ENCODE results near the gene OSBPL1A. TPM values are rescaled to one million over a fixed set of nuclear protein-coding genes. Genes with fewer than 3 reads are reported as not detected.

The OSBPL1A gene
- total and polyA plus RNA-seq, 2 of the 8 experiments (the other 6 are each of a cell fraction or from before 2014, with no cell fraction given) = 53.2 to 74.9 TPM

GRCh38 chr18:24244698-24245097, 152.9 kb downstream of the OSBPL1A start (continued):
- TF ChIP-seq SIN3A (conservative IDR thresholded peaks at IDR 0.05 in 1 of 2, IDR thresholded peaks at IDR 0.05 in 1 of 2; ENCODE audit: low read depth in 1 of 2, low read length in 2 of 2) (no peak), POLR2AphosphoS5 (IDR thresholded peaks at IDR 0.05; ENCODE audit: low read depth, low read length) (no peak)
